Activated T-helper 17 cell treated with anti-CD3 and anti-CD28 coated beads, Interleukin-2, amount 50 U/mL, for 72 hours (primary cell): ENCODE results near the gene NEK10. TPM values are rescaled to one million over a fixed set of nuclear protein-coding genes. Genes with fewer than 3 reads are reported as not detected.

Source experiments
- ATAC-seq: fragments of 150-1000 bp; cut with Tn5 transposase; replicated peaks from 2 replicates; pipeline ENCODE4 v1.10.0; 2021; ENCODE audit warnings: mild to moderate bottlenecking, moderate library complexity
- H3K27ac Mint-ChIP-seq: one replicate; pipeline ENCODE4 v1.8.0; 2022; ENCODE audit warnings: mixed read lengths
- H3K27me3 Mint-ChIP-seq: one replicate; pipeline ENCODE4 v1.8.0; 2022; ENCODE audit warnings: mixed read lengths
- H3K36me3 Mint-ChIP-seq: one replicate; pipeline ENCODE4 v1.8.0; 2022; ENCODE audit warnings: low read depth, mild to moderate bottlenecking, mixed read lengths
- H3K4me1 Mint-ChIP-seq: one replicate; pipeline ENCODE4 v1.8.0; 2022; ENCODE audit warnings: mixed read lengths
- H3K4me3 Mint-ChIP-seq: one replicate; pipeline ENCODE4 v1.8.0; 2022; ENCODE audit warnings: mild to moderate bottlenecking, mixed read lengths
- H3K9me3 Mint-ChIP-seq: one replicate; pipeline ENCODE4 v1.8.0; 2022; ENCODE audit warnings: mixed read lengths
- total RNA-seq, 2 donors: library from RNA; stranded (reverse); gene quantifications; one replicate each; pipeline ENCODE4 v1.2.3, GENCODE V29; 2022

NEK10 gene
- total RNA-seq, 2 donors from 2014 or later, result 0.61 to 1.6 TPM

GRCh38 chr3:27127195-27127594 lies 242.0 kb downstream of the NEK10 start:
- Mint-ChIP-seq H3K27me3 (no peaks in the 10 kb centered on the region), H3K4me1 (no peaks in the 10 kb centered on the region), H3K36me3 (no peaks in the 10 kb centered on the region), H3K4me3 (no peak overlapping the region), H3K27ac (no peak overlapping the region), H3K9me3 (no peaks in the 10 kb centered on the region)
- ATAC-seq, result no peak

DNA sequence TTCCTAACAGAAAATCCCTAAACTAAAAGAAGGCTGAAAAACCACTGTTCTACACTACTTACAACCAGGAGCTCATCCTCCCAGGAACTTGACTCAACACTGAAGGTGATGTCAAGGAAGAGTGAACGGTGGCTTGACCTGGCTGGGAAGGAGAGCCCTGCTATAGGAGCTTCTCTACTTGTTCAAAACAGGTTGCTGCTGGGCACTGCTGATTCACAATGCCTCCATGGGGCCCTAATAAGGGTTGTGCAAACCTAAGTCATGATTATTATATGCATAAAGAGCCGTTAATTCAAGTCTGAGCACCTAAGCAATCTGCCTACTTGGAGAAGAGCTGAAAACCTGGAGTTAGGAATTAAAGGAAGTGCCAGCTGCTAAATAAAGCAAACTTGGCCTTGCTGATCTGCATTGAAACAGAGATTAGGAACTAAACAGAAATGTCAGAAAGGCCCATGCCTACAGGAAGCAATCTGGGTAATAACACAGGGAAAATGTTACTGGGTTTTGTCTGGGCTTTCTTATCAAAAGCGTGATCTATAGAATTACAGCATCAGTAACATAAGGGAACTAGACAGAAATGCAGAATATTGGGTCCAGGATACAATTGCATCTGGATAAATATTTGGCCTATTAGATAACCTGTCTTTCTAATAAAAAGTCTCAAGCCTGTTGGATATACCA lies 243.2 kb downstream of the NEK10 start:
- ATAC-seq, result no peak
- Mint-ChIP-seq H3K9me3 (no peaks in the 10 kb centered on the region), H3K27me3 (no peaks in the 10 kb centered on the region), H3K36me3 (no peaks in the 10 kb centered on the region), H3K4me3 (no peak overlapping the region), H3K27ac (no peak overlapping the region), H3K4me1 (no peaks in the 10 kb centered on the region)

- Mint-ChIP-seq H3K36me3 (no peaks in the 10 kb centered on the region), H3K4me3 (no peak overlapping the region), H3K27ac (no peak overlapping the region), H3K27me3 (no peaks in the 10 kb centered on the region), H3K4me1 (no peaks in the 10 kb centered on the region), H3K9me3 (no peaks in the 10 kb centered on the region)
- no peak for ATAC-seq
Measured at GRCh38 chr3:27119639-27120038, 249.5 kb downstream of the NEK10 start.

DNA sequence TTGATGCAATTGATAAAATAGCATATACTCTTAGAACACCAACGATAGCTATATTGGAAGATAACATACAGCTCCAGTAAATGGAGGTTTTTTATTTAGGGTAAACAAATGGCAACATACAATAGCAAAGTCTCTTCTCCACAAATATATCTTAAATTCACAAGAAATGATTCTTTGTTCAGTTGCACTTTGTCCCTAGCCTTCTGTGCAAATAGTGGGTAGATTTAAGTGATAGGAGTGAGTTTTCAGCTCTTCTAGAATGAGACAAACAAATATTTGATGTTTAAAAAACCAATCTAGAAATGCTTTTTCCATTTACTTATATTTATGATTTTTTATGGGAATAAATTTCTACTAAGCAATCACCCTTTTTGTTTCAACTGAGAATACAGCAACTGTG lies 253.8 kb downstream of the NEK10 start:
- Mint-ChIP-seq H3K4me1 (no peaks in the 10 kb centered on the region), H3K4me3 (no peak overlapping the region), H3K9me3 (no peaks in the 10 kb centered on the region), H3K27me3 (no peaks in the 10 kb centered on the region), H3K27ac (no peak overlapping the region), H3K36me3 (no peaks in the 10 kb centered on the region)
- ATAC-seq, result no peak

DNA sequence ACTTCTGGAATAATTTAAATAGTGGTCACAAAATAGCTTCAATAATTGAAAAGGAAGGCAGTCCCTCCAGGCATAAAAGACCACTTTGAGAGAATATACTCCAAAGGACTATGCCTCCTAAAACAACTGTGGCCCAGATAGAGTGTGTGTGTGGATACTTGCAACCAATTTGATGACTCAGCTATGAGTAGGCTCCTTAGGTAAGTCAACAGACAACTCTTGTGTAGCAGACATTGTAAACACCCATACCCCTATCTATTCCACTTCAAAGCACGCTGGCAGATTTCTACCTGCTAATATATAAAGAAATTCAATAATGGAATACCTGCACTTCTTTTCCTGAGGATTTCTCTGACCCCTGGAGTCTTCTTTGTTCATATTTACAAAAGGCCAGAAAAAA lies 254.5 kb downstream of the NEK10 start:
- Mint-ChIP-seq H3K27me3 (no peaks in the 10 kb centered on the region), H3K4me1 (no peaks in the 10 kb centered on the region), H3K36me3 (no peaks in the 10 kb centered on the region), H3K27ac (no peak overlapping the region), H3K4me3 (no peak overlapping the region), H3K9me3 (no peaks in the 10 kb centered on the region)
- peak; percentile 29 for ATAC-seq

DNA sequence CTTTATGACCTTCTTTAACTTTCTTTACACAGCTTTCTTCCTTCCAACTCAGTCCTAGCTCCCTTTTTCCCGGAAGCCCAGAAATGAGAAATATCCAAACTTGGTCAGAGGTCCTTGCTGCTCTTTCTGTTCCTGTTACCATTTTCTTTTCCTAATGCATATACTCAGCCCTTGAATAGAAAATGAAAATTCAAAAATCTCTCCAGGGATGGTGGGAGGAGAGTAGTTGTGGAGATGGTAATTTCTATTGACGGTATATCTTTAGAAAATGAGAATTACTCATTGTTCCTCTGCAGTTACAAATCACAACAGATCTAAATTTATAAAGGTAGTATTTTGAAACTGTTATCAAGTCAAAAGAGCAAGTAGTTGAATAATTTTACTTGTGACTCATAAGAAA lies 255.1 kb downstream of the NEK10 start:
- no peak for ATAC-seq
- Mint-ChIP-seq H3K4me1 (no peaks in the 10 kb centered on the region), H3K4me3 (no peak overlapping the region), H3K27me3 (no peaks in the 10 kb centered on the region), H3K27ac (no peak overlapping the region), H3K9me3 (no peaks in the 10 kb centered on the region), H3K36me3 (no peaks in the 10 kb centered on the region)

DNA sequence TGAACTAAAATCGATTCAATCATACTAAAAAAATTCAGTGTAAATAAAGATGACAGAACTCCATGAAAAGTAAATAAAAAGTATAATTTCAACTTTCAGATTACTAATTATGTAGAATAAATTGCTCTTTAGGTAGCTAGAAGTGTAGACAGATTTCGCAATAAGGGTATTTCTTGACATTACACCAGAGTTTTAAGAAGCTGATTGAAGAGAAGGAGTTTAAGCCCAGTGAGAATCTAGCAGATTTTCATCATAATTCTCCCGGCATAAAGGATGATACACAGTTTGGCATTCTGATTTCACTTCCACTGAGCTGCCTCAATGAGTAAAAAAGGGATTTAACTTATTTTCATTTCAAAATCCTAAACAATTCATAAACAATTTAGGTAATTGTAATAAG lies 259.2 kb downstream of the NEK10 start:
- Mint-ChIP-seq H3K4me1 (no peaks in the 10 kb centered on the region), H3K27me3 (no peaks in the 10 kb centered on the region), H3K9me3 (no peaks in the 10 kb centered on the region), H3K4me3 (no peak overlapping the region), H3K27ac (no peak overlapping the region), H3K36me3 (no peaks in the 10 kb centered on the region)
- no peak for ATAC-seq

DNA sequence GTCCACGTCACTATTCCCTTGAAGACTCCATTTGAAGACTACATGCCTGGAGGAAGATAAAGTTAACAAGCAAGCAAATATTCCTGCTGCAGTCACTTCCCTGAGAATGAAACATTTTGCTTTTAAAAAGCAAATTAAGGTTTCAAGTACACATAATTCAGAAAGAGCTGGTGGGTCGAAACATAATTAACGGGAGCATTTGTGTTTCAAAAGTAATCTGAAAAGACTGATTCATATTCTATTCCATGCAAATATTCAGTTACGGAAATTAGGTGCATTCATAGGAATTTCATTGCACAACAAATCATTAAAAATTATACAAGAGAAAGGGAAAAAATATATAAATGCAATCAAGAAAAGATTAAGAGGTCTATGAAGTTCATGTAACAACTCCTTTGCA lies 260.9 kb downstream of the NEK10 start:
- no peaks in the 10 kb centered on the region for H3K27me3 Mint-ChIP-seq
- H3K36me3 Mint-ChIP-seq, result no peaks in the 10 kb centered on the region
- no peaks in the 10 kb centered on the region for H3K4me1 Mint-ChIP-seq
- no peak overlapping the region for H3K27ac Mint-ChIP-seq
- no peak for ATAC-seq
- H3K9me3 Mint-ChIP-seq, result no peaks in the 10 kb centered on the region
- no peak overlapping the region for H3K4me3 Mint-ChIP-seq

- Mint-ChIP-seq H3K27ac (no peak overlapping the region), H3K36me3 (no peaks in the 10 kb centered on the region), H3K27me3 (peaks cover 3% of the 10 kb centered on the region), H3K9me3 (no peaks in the 10 kb centered on the region), H3K4me1 (no peaks in the 10 kb centered on the region), H3K4me3 (no peak overlapping the region)
- ATAC-seq, result no peak
Measured at GRCh38 chr3:27105904-27106303, 263.3 kb downstream of the NEK10 start.

DNA sequence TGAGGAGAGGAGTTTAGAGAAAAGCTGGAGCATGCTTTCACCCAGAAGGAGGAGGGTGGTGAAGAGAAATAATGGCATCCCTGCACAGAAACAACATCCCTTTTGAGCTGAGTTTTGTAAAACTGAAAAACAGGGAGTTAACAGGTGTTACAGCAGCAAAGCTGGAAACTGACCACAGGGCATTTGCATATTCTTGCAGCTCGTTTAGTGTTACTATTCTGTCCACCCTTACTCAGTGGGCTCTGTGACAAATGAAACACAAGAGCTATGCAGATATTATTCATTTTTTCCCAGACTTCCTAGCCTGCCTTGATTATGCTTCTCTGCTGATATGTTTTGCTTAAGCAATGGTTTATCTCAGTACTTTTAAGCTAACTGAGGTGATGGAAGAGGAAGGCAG lies 272.0 kb downstream of the NEK10 start:
- Mint-ChIP-seq H3K36me3 (no peaks in the 10 kb centered on the region), H3K27ac (no peak overlapping the region), H3K4me3 (no peak overlapping the region), H3K27me3 (peaks cover 6% of the 10 kb centered on the region), H3K4me1 (no peaks in the 10 kb centered on the region), H3K9me3 (no peaks in the 10 kb centered on the region)
- ATAC-seq, result no peak

DNA sequence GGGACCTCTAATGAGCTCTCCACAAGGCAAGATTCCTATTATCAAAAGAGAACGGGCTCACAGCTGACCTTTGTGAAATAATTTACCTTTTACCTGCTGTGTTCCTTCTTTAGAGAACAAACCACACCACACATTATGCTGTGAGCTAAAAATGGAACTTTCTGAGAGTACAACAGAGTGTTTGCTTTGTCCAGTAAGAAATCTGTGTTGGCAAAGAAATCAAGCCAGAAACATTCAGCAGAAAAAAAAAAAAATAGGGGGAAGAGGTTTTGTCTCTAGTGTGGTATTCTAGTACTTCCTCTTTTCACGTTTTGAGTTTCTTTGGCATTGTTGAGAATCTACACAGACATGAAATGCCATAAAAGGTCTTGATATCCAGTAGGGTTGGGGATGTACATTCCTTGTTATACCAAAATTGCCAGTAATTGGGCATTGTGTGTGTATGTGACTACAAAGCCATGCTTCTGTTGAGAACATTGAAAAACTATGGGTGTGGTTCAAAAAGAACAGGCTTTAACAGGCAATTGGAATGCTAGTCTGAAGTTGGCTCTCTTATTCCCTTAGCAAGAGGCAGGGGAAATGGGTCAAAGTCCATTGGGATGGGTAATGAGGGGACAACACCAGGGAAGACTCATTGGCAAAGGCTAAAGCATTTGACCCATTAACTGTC lies 273.5 kb downstream of the NEK10 start:
- H3K4me1 Mint-ChIP-seq, result no peaks in the 10 kb centered on the region
- no peaks in the 10 kb centered on the region for H3K36me3 Mint-ChIP-seq
- no peaks in the 10 kb centered on the region for H3K9me3 Mint-ChIP-seq
- H3K27ac Mint-ChIP-seq, result no peak overlapping the region
- ATAC-seq, result no peak
- no peak overlapping the region for H3K4me3 Mint-ChIP-seq
- H3K27me3 Mint-ChIP-seq, result peaks cover 3% of the 10 kb centered on the region

DNA sequence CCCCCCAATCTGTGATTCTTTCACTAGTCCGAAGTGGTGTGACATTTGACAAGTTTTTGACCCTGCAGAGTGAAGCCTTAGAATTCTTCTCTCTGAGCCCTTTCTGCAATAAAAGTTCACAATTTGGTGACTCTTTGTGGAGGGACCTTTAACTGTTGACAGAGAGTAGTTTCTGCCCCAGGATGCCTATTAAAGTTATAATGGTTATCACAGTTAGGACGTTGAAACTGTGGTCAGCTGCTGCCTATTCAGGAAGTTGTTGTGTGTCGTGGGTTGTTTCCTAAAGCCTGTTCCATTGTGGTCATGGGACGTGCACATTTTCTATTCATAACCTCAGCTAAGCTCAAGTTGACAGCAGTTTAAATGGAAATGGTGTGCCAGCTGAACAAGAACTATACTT lies 274.5 kb downstream of the NEK10 start:
- Mint-ChIP-seq H3K9me3 (no peaks in the 10 kb centered on the region), H3K4me3 (no peak overlapping the region), H3K4me1 (no peaks in the 10 kb centered on the region), H3K36me3 (no peaks in the 10 kb centered on the region), H3K27ac (no peak overlapping the region), H3K27me3 (peaks cover 3% of the 10 kb centered on the region)
- ATAC-seq, result no peak

GRCh38 chr3:27093771-27094170 lies 275.4 kb downstream of the NEK10 start:
- no peak for ATAC-seq
- Mint-ChIP-seq H3K27me3 (peaks cover 3% of the 10 kb centered on the region), H3K9me3 (no peaks in the 10 kb centered on the region), H3K27ac (no peak overlapping the region), H3K4me3 (no peak overlapping the region), H3K36me3 (no peaks in the 10 kb centered on the region), H3K4me1 (no peaks in the 10 kb centered on the region)

DNA sequence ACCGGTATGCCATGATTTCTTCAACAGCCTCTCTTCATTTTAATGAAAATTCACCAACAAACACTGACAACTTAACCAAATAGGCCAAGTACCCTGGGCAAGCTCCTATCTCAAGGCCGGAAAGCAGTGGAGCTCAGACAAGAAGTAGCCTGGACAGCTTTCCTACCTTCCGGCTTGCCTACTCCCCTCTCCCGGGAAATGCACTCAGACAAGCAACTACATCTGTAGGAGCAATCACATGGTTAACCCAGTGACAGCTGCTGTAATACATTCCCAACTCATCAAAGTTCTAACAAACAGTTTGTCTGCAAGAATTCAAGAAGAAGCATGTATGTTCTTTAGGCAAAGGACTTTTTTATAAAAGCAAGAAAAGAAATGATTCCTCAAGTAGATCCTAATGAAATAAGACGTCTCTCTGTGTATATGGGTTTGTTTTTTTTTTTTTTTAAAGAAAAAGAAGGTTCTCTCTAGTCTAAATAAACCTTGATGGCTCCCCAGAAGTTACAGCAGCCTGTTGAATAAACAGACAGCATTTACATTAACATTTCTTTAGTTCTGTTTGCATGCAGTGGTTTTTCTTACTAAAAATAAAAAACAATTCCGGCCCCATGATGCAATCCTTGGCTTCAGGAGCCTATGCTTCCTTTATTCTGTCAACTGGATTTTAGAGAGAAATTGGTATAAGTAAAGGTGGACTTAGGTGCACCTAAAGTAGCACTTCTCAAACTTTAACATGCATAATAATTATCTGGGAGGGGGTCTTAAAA lies 278.7 kb downstream of the NEK10 start:
- ATAC-seq, result no peak
- H3K4me3 Mint-ChIP-seq, result no peak overlapping the region
- H3K27me3 Mint-ChIP-seq, result peaks cover 3% of the 10 kb centered on the region
- no peaks in the 10 kb centered on the region for H3K9me3 Mint-ChIP-seq
- no peak overlapping the region for H3K27ac Mint-ChIP-seq
- H3K36me3 Mint-ChIP-seq, result no peaks in the 10 kb centered on the region
- H3K4me1 Mint-ChIP-seq, result no peaks in the 10 kb centered on the region

DNA sequence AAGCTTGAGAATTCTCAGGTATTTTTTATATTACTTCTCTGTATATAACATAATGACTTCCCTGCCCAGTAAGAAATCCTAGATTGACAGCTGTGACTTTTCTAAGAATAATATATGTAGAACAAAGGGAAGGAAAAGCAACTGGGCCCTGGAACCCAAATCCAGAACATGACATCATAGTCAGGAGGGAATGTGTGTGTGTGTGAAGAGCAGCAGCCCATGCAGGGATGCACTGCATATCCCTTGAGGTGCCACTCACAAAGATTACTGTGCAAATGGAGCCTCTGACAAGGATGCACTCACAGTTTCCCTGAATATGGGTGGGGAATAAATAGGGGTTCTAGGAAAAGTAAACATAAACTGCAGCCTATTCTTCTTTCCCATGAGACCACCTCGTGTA lies 279.5 kb downstream of the NEK10 start:
- Mint-ChIP-seq H3K27ac (no peak overlapping the region), H3K9me3 (no peaks in the 10 kb centered on the region), H3K4me3 (no peak overlapping the region), H3K36me3 (no peaks in the 10 kb centered on the region), H3K27me3 (peaks cover 5% of the 10 kb centered on the region), H3K4me1 (no peaks in the 10 kb centered on the region)
- no peak for ATAC-seq
